BLaER1 (cell line): ENCODE results near the gene ZFP62.
"Not testable (repeated sequence)": the region's sequence is repeated elsewhere in the genome, so short reads cannot be mapped to it uniquely, and the experiment has no call there.

Source experiments
- H3K27ac ChIP-seq: shearing (Covaris generic); formaldehyde crosslinking; 2 replicates; pipeline ENCODE4 v1.8.1; 2022
- H3K27me3 ChIP-seq: shearing (Covaris generic); formaldehyde crosslinking; 2 replicates; pipeline ENCODE4 v1.8.1; 2022
- H3K36me3 ChIP-seq: shearing (Covaris generic); formaldehyde crosslinking; 2 replicates; pipeline ENCODE4 v1.8.1; 2022
- H3K4me1 ChIP-seq: shearing (Covaris generic); formaldehyde crosslinking; 2 replicates; pipeline ENCODE4 v1.8.1; 2022
- H3K4me2 ChIP-seq: shearing (Covaris generic); formaldehyde crosslinking; 2 replicates; pipeline ENCODE4 v1.8.1; 2022
- H3K4me3 ChIP-seq: shearing (Covaris generic); formaldehyde crosslinking; 2 replicates; pipeline ENCODE4 v1.8.1; 2022
- H3K9ac ChIP-seq: shearing (Covaris generic); formaldehyde crosslinking; 2 replicates; pipeline ENCODE4 v1.8.1; 2022
- H3K9me3 ChIP-seq: shearing (Covaris generic); formaldehyde crosslinking; 2 replicates; pipeline ENCODE4 v1.8.1; 2022
- H4K20me1 ChIP-seq: shearing (Covaris generic); formaldehyde crosslinking; 2 replicates; pipeline ENCODE4 v1.8.1; 2022
- Cebpa-rat ChIP-seq: shearing (Covaris generic); IDR thresholded peaks from 2 replicates; pipeline ENCODE4 v1.8.1; 2022

The ZFP62 gene

DNA sequence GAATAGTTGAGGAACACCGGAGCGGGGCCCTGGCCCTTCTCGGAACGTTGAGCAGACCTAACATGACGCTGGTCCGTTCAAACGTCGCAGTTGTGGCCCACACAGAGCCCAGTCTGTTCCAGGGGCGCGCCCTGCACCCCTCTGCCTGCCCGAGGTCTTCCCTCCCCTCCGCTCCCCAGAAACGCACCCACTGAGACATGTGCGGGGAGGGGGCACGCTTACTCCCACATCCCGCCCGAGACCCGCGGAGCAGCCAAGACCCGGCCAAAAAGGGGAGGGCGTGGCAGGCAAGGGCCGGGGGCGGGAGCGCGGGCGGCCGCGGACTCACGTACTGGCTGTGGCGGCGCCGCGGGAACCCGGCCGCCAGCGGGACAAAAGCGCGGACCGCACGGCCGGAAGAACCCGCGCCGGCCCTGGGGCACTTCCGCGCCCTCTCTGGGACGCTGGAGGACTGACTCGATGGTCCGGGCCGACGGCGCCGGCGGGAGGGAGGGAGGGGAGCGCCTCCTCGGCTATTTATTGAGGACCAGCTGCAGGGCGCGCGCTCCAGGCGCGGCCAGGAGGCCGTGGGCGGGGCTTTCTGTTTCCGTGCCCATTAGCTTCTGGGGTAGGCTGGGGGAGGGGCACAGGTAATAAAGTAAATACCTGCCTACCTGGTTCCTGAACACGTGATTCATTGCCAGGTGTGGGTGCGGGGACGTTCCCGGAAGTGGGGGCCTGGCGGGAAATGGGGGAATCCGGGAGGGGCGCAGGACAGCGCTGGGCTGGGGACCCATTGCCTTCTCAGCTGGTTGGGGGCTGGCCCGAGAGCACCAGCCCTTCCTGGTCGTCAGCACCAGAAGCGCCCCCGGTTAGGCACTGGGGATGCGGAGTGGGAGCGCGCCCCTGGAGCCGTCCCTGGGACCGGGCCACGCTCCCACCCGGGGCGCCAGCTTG, at the start of gene ZFP62:
TSS of gene ZFP62 (minus strand) at position 390 of the 936 bp plus-strand sequence. CDS start at position 333, 57 bp downstream.
- H3K27ac ChIP-seq = peak within 1 kb of the TSS; percentile 96
- no peaks in the 10 kb centered on the region for H3K9me3 ChIP-seq
- no peak for TF ChIP-seq Cebpa-rat
- H4K20me1 ChIP-seq = no peaks in the 10 kb centered on the region
- H3K9ac ChIP-seq = peak within 1 kb of the TSS; percentile 94
- H3K4me3 ChIP-seq = peak within 1 kb of the TSS; percentile 93
- H3K4me2 ChIP-seq = peak within 1 kb of the TSS; percentile 88
- no peaks in the 10 kb centered on the region for H3K27me3 ChIP-seq
- H3K4me1 ChIP-seq = peaks cover 24% of the 10 kb centered on the region
- peaks cover 19% of the 10 kb centered on the region for H3K36me3 ChIP-seq

DNA sequence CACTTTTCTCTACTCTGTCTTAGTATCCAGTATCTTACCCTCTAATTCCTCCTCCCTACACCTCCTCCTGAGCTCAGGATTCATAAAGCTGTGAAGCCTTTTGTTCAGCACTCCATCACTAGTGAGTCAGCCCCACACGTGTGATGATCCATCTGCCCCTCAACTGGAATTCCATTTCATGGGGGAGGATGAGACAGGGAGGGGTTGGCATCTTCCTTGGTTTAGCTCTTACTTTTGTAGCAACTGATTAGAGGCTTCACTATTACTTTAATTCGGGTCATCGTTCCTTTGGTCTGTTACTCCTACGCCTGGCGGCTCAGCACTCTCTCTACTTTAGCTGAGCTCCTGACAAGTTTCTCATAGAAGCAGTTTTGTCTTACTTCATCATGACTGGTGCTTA, 49.7 kb upstream of the ZFP62 start:
- Histone ChIP-seq H3K27me3 (no peaks in the 10 kb centered on the region), H3K27ac (no peak overlapping the region), H4K20me1 (no peaks in the 10 kb centered on the region), H3K9me3 (peaks cover 12% of the 10 kb centered on the region; the same call in 1 of the 2 replicates), H3K4me2 (no peak overlapping the region), H3K36me3 (no peaks in the 10 kb centered on the region), H3K4me3 (no peak overlapping the region), H3K4me1 (peaks cover 22% of the 10 kb centered on the region; the same call in 1 of the 2 replicates), H3K9ac (no peak overlapping the region)
- TF ChIP-seq Cebpa-rat = no peak

- H3K4me2 ChIP-seq = no peak overlapping the region
- H3K36me3 ChIP-seq = no peaks in the 10 kb centered on the region
- H3K9me3 ChIP-seq = peaks cover 12% of the 10 kb centered on the region; the same call in 1 of the 2 replicates
- H3K27me3 ChIP-seq = no peaks in the 10 kb centered on the region
- no peak for TF ChIP-seq Cebpa-rat
- no peaks in the 10 kb centered on the region for H4K20me1 ChIP-seq
- H3K27ac ChIP-seq = no peak overlapping the region
- peaks cover 22% of the 10 kb centered on the region; the same call in 1 of the 2 replicates for H3K4me1 ChIP-seq
- H3K9ac ChIP-seq = no peak overlapping the region
- no peak overlapping the region for H3K4me3 ChIP-seq
These were observed 49.1 kb upstream of the ZFP62 start for GRCh38 chr5:180910182-180910581.

DNA sequence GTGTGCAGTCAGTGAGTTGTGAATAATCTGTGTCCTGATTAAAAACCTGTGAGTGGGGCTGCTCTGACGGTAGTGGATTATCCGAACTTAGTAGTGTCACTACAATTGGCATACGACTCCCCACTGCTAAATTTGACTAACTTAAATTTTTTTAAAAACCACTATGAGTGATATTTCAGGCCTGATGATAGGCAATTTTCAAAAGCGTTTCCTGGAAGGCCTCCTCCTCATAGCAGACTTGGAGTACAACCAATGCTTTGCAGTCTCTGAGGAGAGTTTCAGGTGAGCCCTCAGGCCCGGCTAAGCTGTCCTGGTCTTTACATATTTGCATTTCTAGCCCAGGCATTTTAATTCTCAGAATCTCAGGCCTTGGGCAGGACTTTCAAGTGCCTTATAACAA, 48.7 kb upstream of the ZFP62 start:
- H3K9me3 ChIP-seq = peaks cover 12% of the 10 kb centered on the region; the same call in 1 of the 2 replicates
- no peaks in the 10 kb centered on the region for H3K36me3 ChIP-seq
- no peak overlapping the region for H3K27ac ChIP-seq
- no peaks in the 10 kb centered on the region for H4K20me1 ChIP-seq
- TF ChIP-seq Cebpa-rat = no peak
- no peak overlapping the region for H3K4me3 ChIP-seq
- no peaks in the 10 kb centered on the region for H3K27me3 ChIP-seq
- H3K4me2 ChIP-seq = 0 out of 2 replicates have a peak overlapping the region, but pooled peaks have one; percentile 17
- H3K9ac ChIP-seq = no peak overlapping the region
- peaks cover 19% of the 10 kb centered on the region; the same call in 1 of the 2 replicates for H3K4me1 ChIP-seq

DNA sequence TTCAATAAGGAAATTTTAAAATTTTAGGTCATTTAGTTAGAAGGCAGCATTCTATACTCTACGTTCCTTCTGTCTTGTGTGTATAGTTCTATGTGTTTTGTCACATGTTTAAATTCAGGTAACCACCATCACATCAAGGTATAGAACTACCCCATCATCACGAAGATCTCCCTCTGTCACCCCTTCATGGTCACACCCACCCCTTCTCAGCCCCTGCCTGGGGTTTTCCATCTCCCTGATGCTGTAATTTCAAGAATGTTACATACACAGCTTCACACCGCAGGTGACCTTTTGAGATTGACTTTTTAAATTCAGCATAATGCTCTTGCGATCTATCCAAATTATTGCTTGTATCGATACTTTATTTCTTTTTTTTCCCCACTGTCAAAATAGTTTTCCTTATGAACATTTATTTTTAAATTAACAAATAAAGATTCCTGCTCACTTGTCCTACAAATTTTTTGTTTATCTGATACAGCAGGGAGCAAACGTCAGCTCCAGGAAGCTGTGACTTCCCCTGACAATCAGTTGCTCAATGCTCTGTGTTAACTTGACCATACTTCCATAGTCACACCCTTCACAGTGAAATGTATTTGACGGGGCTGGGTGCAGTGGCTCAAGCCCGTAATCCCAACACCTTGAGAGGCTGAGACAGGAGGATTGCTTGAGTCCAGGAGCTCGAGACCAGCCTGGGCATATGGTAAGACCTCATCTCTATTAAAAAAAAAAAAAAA, 48.1 kb upstream of the ZFP62 start:
- peaks cover 16% of the 10 kb centered on the region; the same call in 1 of the 2 replicates for H3K4me1 ChIP-seq
- H3K27ac ChIP-seq = no peak overlapping the region
- H3K4me3 ChIP-seq = no peak overlapping the region
- H3K27me3 ChIP-seq = no peaks in the 10 kb centered on the region
- no peaks in the 10 kb centered on the region for H3K36me3 ChIP-seq
- 0 out of 2 replicates have a peak overlapping the region, but pooled peaks have one; percentile 17 for H3K4me2 ChIP-seq
- TF ChIP-seq Cebpa-rat = no peak
- no peaks in the 10 kb centered on the region for H4K20me1 ChIP-seq
- H3K9me3 ChIP-seq = peaks cover 12% of the 10 kb centered on the region; the same call in 1 of the 2 replicates
- H3K9ac ChIP-seq = no peak overlapping the region

DNA sequence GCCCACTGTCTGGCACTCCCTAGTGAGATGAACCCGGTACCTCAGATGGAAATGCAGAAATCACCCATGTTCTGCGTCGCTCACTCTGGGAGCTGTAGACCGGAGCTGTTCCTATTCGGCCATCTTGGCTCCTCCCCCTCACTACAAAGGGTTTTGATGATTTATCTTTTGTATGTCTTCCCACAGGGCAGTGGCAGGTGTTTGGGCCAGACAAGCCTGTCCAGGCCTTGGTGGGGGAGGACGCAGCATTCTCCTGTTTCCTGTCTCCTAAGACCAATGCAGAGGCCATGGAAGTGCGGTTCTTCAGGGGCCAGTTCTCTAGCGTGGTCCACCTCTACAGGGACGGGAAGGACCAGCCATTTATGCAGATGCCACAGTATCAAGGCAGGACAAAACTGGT, 47.3 kb upstream of the ZFP62 start:
- no peaks in the 10 kb centered on the region for H3K27me3 ChIP-seq
- H3K4me3 ChIP-seq = no peak overlapping the region
- TF ChIP-seq Cebpa-rat = no peak
- H3K9me3 ChIP-seq = peaks cover 5% of the 10 kb centered on the region; the same call in 1 of the 2 replicates
- H3K36me3 ChIP-seq = no peaks in the 10 kb centered on the region
- no peaks in the 10 kb centered on the region for H4K20me1 ChIP-seq
- 0 out of 2 replicates have a peak overlapping the region, but pooled peaks have one; percentile 38 for H3K27ac ChIP-seq
- H3K4me2 ChIP-seq = peak overlapping the region; percentile 36; the same call in 1 of the 2 replicates
- H3K9ac ChIP-seq = no peak overlapping the region
- peaks cover 16% of the 10 kb centered on the region; the same call in 1 of the 2 replicates for H3K4me1 ChIP-seq

DNA sequence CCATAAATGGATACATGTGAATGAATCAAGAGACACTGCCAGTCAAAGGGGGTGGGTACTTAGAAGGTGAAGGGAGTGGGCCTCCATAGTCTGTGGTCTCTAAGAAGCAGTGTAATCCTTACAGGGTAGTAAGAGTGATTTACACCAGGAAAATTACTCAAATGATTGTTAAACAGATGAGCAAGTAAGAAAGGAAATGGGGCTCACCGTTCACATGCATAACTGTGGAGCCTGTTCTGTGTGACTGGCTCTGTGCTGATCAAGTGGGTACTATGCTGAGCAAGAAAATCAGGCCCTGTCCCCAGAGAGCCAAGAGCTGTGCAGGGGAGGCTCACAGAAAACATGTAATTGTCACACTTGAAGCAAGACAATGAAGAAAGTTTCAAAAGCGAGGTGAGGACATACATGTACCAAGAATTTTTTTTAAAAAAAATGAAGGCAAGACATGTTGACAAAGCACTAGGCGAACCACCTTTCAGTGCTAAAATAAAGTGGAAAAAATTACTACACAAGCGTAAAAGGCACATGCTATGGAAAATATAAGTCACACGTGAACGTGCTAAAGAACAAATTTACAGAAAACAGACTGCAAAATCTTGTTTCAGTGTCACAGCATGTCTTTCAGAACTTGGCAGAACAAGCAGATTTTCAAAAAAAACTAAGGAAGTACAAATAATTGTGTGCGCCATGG, 40.4 kb upstream of the ZFP62 start:
- H3K9ac ChIP-seq = no peak overlapping the region
- no peak for TF ChIP-seq Cebpa-rat
- no peak overlapping the region for H3K27ac ChIP-seq
- H3K27me3 ChIP-seq = no peaks in the 10 kb centered on the region
- peaks cover 5% of the 10 kb centered on the region for H3K9me3 ChIP-seq
- 0 out of 2 replicates have a peak, but pooled peaks cover 7% of the 10 kb centered on the region for H3K4me1 ChIP-seq
- H3K4me2 ChIP-seq = no peak overlapping the region
- H3K36me3 ChIP-seq = no peaks in the 10 kb centered on the region
- H3K4me3 ChIP-seq = no peak overlapping the region
- H4K20me1 ChIP-seq = no peaks in the 10 kb centered on the region

DNA sequence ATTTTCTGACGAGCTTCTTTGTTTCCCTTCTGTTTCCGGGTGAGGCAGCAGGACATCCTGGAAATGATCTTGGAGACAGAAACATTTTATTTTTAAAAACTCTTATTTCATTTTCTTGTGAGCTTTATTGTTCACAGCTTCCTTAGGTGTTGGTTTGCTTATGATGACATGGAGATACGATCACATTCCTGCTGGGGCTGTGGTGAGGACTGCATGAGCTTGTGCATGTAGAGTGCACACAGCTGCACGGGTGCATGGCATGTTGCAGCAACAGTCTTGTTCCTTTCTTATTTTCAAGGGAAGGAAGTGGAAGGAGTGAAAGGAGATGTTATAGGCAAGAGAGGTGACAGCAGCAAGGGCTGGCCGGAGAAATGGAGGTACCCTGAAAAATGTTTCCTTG, 39.1 kb upstream of the ZFP62 start:
- no peak overlapping the region for H3K27ac ChIP-seq
- no peak for TF ChIP-seq Cebpa-rat
- H3K36me3 ChIP-seq = no peaks in the 10 kb centered on the region
- no peak overlapping the region for H3K4me3 ChIP-seq
- no peaks in the 10 kb centered on the region for H4K20me1 ChIP-seq
- no peak overlapping the region for H3K9ac ChIP-seq
- H3K9me3 ChIP-seq = peaks cover 5% of the 10 kb centered on the region
- 0 out of 2 replicates have a peak, but pooled peaks cover 7% of the 10 kb centered on the region for H3K4me1 ChIP-seq
- no peaks in the 10 kb centered on the region for H3K27me3 ChIP-seq
- H3K4me2 ChIP-seq = no peak overlapping the region

DNA sequence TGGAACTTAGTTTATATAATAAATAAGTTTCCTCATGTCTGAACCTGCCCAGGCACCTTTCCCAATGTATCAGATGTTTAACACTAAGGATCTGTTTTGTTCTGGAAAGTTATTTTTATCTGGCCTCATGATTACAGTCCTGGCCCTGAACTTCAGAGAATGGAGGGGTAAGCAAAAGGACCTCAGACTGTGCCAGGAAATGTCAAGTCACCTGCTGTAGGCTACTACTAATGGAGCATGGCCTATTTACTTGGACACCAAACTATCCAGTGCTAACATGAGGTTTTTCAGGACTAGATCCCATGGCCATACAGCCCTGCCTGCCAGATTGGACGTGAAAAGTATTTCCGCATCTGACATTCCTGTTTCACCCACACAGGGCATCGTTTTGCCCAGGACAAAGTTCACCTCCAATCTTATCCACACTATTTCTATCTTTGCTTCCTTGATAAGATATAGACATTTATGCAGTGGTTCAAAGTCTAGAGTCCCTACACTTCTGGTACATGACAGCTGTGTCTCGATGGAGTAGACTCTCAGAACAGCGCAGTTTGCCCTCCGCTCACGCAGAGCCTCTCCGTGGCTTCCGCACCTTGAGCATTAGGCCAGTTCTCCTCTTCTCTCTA, 37.7 kb upstream of the ZFP62 start, which contains the start of gene BTNL8:
TSS of gene BTNL8 (plus strand) at position 539 of the 626 bp plus-strand sequence. CDS start 152 bp downstream, outside the sequence.
- no peak within 1 kb of the TSS for H3K4me3 ChIP-seq
- no peaks in the 10 kb centered on the region for H4K20me1 ChIP-seq
- H3K27me3 ChIP-seq = no peaks in the 10 kb centered on the region
- H3K9ac ChIP-seq = no peak within 1 kb of the TSS
- peaks cover 11% of the 10 kb centered on the region for H3K9me3 ChIP-seq
- H3K4me2 ChIP-seq = no peak within 1 kb of the TSS
- H3K36me3 ChIP-seq = no peaks in the 10 kb centered on the region
- H3K27ac ChIP-seq = no peak within 1 kb of the TSS
- no peak for TF ChIP-seq Cebpa-rat
- H3K4me1 ChIP-seq = 0 out of 2 replicates have a peak, but pooled peaks cover 7% of the 10 kb centered on the region

DNA sequence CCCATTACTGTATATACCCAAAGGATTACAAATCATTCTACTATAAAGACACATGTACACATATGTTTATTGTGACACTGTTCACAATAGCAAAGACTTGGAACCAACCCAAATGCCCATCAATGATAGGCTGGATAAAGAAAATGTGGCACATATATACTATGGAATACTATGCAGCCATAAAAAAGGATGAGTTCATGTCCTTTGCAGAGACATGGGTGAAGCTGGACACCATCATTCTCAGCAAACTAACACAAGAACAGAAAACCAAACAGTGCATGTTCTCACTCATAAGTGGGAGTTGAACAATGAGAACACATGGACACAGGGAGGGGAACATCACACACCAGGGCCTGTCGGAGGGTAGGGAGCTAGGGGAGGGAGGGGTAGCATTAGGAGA, 34.3 kb upstream of the ZFP62 start:
- H3K27me3 ChIP-seq, H3K4me1 ChIP-seq, H3K9ac ChIP-seq, H3K27ac ChIP-seq, H3K4me3 ChIP-seq, H3K36me3 ChIP-seq, H4K20me1 ChIP-seq, H3K4me2 ChIP-seq: not testable (repeated sequence)
- H3K9me3 ChIP-seq = peaks cover 11% of the 10 kb centered on the region
